Dermis blood vessel endothelial cell (primary cell): ENCODE results near the gene STK36. TPM values are rescaled to one million over a fixed set of nuclear protein-coding genes. Genes with fewer than 3 reads are reported as not detected.

Experiments used
- DNase-seq: peaks from one replicate; pipeline ENCODE4 v3.0.0; 2010
- total RNA-seq: library from RNA; depleted of rRNA; stranded (reverse); fragments of >200 nt; gene quantifications from 2 replicates; pipeline ENCODE4 v1.2.3, GENCODE V29; 2014

STK36 gene, protein sequence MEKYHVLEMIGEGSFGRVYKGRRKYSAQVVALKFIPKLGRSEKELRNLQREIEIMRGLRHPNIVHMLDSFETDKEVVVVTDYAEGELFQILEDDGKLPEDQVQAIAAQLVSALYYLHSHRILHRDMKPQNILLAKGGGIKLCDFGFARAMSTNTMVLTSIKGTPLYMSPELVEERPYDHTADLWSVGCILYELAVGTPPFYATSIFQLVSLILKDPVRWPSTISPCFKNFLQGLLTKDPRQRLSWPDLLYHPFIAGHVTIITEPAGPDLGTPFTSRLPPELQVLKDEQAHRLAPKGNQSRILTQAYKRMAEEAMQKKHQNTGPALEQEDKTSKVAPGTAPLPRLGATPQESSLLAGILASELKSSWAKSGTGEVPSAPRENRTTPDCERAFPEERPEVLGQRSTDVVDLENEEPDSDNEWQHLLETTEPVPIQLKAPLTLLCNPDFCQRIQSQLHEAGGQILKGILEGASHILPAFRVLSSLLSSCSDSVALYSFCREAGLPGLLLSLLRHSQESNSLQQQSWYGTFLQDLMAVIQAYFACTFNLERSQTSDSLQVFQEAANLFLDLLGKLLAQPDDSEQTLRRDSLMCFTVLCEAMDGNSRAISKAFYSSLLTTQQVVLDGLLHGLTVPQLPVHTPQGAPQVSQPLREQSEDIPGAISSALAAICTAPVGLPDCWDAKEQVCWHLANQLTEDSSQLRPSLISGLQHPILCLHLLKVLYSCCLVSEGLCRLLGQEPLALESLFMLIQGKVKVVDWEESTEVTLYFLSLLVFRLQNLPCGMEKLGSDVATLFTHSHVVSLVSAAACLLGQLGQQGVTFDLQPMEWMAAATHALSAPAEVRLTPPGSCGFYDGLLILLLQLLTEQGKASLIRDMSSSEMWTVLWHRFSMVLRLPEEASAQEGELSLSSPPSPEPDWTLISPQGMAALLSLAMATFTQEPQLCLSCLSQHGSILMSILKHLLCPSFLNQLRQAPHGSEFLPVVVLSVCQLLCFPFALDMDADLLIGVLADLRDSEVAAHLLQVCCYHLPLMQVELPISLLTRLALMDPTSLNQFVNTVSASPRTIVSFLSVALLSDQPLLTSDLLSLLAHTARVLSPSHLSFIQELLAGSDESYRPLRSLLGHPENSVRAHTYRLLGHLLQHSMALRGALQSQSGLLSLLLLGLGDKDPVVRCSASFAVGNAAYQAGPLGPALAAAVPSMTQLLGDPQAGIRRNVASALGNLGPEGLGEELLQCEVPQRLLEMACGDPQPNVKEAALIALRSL (N-terminal part only)
- total RNA-seq, result 11.5 and 15.3 TPM in 2 replicates

DNA sequence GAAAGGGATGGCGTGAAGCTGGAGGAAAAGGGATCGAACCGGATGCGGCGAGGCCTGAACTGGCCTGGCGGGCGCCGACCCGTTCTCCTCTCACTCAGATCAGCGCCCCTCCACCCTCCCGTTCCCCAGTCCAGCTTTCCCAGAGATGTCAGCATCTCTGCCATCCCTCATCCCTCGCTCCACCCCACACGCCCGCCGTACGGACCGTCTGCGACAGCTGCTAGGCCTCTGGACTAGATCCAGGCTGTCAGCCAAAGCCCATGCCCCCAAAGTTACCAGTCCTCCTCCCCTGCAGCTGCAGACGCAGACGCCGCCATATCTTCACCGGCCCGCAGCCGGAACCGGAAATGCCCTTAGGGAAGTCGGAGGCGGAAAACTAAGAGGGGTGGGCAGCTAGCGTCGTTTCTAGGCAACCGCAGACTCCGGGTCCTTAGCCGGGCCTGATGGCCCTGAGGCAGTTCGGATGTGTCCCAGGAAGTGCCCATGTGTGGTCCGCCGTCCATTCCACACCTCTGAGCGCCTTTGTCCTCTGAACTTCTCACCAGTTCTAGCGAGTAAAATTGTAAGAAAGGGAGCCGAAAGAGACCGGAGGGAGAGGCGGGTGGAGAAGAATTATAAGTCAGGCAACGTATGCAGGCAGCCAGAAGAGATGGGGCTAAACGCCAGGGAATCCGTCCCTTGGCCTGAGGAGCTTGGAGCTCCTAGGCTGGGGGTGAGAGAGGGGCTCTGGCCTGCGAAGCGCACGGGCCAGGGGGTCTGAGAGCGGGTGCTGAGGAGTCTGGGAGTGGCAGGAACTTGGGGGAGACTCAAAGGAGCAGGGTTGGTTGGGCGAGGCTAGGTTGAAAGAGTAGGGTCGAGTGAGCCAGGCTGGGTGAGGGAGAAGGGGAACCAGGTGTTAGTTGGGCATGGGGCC lies at the start of gene STK36, which contains the start of gene RNF25:
Gene STK36, plus strand, starts transcription at position 433 of the 913 bp plus-strand sequence. CDS start 744 bp downstream, outside the sequence.
Gene RNF25, minus strand, starts transcription at position 349 of the 913 bp plus-strand sequence. Its CDS starts 32 bp downstream, at position 317.
- DNase-seq, result peak; percentile 85

DNA sequence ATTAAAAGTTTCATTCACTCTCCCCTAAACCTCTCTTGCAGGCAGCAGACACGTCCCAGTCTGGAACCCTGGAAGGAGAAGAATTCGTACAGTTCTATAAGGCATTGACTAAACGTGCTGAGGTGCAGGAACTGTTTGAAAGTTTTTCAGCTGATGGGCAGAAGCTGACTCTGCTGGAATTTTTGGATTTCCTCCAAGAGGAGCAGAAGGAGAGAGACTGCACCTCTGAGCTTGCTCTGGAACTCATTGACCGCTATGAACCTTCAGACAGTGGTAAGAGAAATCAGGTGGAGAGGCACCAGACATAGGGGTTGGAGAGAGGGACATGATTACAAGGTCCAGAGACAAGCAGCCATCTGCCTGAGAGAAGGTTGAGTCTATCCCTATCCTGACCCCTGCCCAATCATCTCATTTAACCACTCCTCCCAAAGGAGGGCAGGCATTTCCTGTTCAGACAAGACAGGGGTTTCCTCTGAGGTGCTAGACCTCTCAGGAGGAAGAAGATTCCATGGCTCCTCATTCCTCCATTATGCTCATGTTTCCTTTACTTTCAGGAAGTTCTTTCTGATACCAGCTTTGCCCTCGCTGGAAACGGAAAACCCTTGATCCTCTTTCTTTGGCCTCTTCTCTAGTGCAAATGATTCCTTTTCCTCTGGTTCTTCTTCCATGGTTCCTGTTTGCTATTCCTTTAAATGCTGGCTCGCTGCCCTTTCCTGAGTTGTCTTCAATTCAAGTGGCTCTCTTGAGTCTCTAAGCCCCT lies 49.1 kb upstream of the STK36 start:
- peak; percentile 37 for DNase-seq

DNA sequence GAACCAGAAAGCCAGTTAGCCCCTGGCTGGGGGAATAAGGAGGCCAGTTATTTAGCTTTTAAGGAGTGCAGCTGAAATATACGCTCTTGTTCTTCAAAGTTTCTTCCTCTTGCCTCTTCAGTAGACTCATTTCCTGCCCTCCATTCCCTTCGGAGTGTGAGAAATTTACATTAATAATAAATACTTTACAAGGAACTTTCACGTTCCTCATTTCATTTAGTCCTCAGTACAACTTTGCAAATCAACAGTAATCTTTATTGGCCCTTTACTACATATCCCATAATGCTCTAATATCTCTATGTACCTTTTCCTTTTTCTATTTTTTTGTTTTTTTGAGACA lies 48.5 kb upstream of the STK36 start:
- DNase-seq, result peak; percentile 27

DNA sequence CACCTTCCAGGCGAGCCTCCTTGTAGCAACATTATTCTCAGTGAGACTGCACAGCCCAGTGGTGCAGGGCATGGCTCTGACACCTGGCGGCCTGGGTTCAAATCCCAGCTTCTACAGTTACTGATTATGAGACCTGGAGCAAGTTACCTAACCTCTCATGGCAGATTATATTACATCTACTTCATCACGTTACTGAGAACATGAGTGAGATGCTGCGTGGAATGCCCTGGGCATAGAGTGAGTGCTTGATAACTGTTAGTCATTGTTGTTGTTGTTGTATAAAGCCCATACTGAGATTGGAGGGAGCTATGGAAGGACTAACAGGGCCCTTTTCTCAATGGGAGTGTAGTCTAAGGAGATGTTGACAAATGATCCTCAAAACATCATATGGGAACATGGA lies 45.5 kb upstream of the STK36 start:
- no peak for DNase-seq

- no peak for DNase-seq
Observed at GRCh38 chr2:218627939-218628338, 43.9 kb upstream of the STK36 start.

DNA sequence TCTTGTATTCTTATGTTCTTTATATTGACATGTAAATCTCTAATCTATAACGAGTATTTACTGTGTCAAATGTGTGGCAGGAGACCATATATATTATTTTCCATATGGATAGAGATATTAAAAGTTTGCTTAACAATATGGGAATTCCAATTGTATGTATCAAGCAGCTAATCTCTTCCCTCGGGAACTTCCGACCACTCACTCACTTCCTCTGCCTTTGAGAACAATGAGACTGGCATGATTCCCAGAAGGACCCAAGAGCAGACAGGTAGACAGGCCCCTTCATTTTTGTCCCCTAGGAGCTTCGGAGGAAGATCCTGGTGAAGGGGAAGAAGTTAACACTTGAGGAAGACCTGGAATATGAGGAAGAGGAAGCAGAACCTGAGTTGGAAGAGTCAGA lies 40.0 kb upstream of the STK36 start:
- peak; percentile 97 for DNase-seq

GRCh38 chr2:218635719-218636118 lies 36.2 kb upstream of the STK36 start:
- no peak for DNase-seq

DNA sequence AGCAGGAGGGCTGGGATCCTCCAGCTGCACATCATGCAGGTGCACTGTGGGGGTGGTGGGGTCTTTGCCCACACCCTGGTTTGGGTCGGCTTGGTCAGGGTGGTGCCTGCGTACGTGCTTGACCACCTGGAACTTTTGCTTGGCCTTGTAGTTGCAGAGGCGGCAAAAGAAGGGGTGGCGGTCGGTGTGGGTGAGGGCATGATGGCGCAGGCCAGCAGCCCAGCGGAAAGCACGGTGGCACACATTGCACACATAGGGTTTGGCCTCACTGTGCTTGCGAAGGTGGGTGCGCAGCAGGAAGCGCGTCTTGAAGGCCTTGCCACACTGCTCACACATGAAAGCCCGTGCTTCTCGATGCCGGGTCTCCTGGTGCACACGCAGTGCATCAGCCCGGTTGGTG lies 33.5 kb upstream of the STK36 start:
- DNase-seq, result no peak

DNA sequence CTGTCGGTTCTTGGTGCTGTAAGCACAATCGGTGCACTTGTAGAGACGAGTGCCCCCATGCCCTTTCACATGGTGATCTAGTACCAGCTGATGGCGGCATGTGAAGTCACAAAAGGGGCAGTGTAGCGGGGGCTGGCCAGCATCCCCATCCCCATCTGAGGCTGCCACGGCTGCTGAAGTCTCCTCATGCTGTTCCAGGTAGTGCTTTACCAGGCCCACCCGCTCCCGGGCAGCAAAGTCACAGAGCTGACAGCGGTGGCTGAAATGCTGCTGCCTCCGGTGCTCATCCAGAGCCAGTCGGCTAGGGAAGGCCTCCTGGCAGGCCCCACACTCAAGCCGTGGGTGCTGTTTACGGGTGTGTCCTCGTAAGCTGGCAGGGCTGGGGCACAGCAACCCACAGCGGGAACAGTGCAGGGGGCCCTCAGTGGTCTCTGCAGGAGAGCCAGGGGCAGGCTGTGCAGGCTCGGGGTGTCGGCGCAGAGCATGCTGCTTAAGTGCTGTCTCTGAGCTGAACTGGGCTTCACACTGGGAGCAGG lies 29.7 kb upstream of the STK36 start:
- DNase-seq, result no peak

GRCh38 chr2:218642786-218643185 lies 29.1 kb upstream of the STK36 start:
- no peak for DNase-seq

GRCh38 chr2:218643751-218644310 lies 28.1 kb upstream of the STK36 start:
- no peak for DNase-seq

DNA sequence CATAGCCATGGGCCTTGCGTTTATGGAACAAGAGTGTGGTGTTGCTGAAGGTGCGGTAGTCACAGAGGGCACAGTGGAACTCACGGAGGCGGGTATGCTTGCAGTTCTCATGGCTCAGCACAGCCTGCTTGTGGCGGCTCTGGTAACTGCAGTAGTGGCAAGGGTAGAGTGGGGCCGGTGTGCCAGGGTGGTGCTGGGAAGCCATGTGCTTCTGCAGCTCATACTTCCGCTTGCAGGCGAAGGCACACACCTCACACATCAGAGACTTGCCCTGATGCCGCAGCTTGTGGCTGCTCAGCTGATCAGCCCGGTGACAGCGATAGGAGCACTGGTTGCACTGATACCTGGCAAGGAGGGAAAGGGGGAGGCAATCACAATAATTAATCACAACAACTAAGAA lies 27.2 kb upstream of the STK36 start:
- DNase-seq, result no peak

DNA sequence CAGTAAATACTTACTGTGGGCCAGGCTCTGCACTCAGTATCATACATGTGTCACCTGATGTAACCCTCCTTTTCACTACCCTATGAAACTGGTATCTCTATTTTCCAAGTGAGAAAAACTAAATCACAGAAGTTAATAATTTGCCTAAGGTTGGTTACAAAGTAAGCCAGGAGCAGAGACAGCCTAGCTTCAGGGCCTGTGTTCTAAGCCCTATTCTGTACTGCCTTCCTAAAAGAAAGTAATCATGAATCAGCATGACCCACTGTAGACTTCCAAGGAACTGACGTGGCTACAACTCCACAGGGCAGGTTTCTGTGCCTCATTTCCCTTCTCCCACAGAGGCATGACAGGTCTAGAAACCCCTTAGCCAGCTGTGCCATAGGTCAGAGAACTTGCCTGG lies 26.8 kb upstream of the STK36 start:
- peak; percentile 73 for DNase-seq

DNA sequence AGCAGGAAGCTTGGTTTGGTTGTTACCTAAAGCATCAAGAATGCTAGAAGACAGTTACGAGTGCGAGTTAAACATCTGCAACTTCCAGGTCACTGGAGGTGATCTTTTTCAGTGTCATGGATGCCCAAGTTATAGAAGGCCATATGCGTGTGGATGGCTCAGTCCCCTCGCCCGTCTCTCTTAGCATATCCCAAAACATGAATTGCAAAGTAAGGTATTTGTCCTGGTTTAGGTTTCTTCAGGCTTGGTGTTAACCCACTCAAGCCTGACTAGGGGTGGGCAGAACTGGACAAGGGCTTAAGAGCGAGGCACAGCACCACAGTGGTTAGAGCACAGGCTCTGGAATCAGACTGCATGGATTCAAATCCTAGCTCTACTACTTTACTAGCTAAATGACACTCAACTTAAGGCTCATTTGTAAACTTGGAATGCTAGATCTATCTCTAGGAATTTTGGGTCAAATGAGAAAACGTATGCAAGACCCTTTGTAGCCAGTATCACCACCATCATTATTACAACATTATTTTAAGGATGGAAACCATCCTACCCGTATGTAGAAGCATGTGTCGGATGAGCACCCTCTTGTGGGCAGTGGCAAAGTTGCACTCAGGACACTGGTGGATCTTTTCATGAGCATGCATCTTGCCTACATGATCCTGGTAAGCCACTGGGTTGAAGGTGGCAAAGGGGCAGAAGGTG lies 23.6 kb upstream of the STK36 start:
- DNase-seq, result peak; percentile 89

GRCh38 chr2:218648787-218649100 lies 23.1 kb upstream of the STK36 start:
- no peak for DNase-seq

DNA sequence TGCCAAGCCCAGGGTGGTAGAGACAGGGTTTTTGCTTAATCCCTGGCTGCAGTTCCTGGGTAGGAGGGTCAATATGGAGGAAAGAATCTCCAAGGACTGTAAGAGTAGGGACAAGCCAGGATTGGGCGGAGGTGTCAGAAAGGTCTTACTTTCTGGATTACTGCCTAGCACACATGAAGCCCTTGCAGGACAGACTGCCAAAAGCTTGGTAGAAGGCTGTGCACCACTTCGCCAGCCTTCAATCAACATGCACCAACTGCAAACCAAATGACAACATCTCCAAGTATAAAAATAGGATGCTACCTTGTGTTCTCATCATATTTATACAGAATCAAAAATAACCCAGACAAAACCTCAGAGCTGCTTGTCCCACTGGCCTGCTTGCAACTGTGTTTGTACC lies 16.1 kb upstream of the STK36 start:
- no peak for DNase-seq

GRCh38 chr2:218658671-218659257 lies 13.1 kb upstream of the STK36 start:
- peak; percentile 73 for DNase-seq

GRCh38 chr2:218659258-218659987 lies 12.5 kb upstream of the STK36 start, which contains the start of the genes BCS1L and ZNF142:
Gene BCS1L (plus strand): TSS chr2:218659683. CDS start chr2:218660988, 1,305 bp downstream.
Gene ZNF142 (minus strand): TSS chr2:218659623. CDS start chr2:218656429, 3,194 bp downstream.
- DNase-seq, result peak; percentile 90
